K562 (cell line): ENCODE data around the gene FBXW8. TPM values are rescaled to one million over a fixed set of nuclear protein-coding genes. Genes with fewer than 3 reads are reported as not detected.
A peak's percentile ranks its signal among the peaks of the same experiment; 100 is the strongest.

Source experiments
- ARID1B ChIP-seq: fragments of 450-650 bp; IDR thresholded peaks from 2 replicates; pipeline ENCODE4 v1.6.1; 2016; ENCODE audit warnings: antibody characterized with exemption, mild to moderate bottlenecking, inconsistent platforms
- ASH1L ChIP-seq: fragments of 450-650 bp; IDR thresholded peaks from 2 replicates; pipeline ENCODE4 v1.6.1; 2018; ENCODE audit warnings: borderline replicate concordance, mild to moderate bottlenecking, low read depth; ENCODE audit not compliant: partially characterized antibody
- ATF1 ChIP-seq, 2 experiments: fragments of 450-650 bp in 1 of 2; IDR thresholded peaks; 2 replicates each; pipeline ENCODE4 v1.6.1; 2016; ENCODE audit warnings: missing compliant biosample characterization in 1 of 2, missing genetic modification characterization in 1 of 2
- CBX3 ChIP-seq, 2 experiments: IDR thresholded peaks; 1 replicate in 1 of 2; 2 replicates in 1 of 2; pipeline ENCODE4 v1.6.1; 2012; ENCODE audit warnings: inconsistent platforms in 2 of 2, low read length in 2 of 2, borderline replicate concordance in 1 of 2, control low read depth in 1 of 2
- CBX5 ChIP-seq: IDR thresholded peaks from 2 replicates; pipeline ENCODE4 v1.6.1; 2014; ENCODE audit warnings: low read depth, borderline replicate concordance
- DACH1 ChIP-seq: fragments of 450-650 bp; IDR thresholded peaks from 2 replicates; pipeline ENCODE4 v1.6.1; 2018; ENCODE audit not compliant: partially characterized antibody
- HDAC1 ChIP-seq, 2 experiments: fragments of 450-650 bp; IDR thresholded peaks; 2 replicates each; pipeline ENCODE4 v1.6.1; 2016 to 2017; ENCODE audit warnings: inconsistent platforms in 1 of 2, mild to moderate bottlenecking in 1 of 2, moderate library complexity in 1 of 2
- HNRNPLL ChIP-seq: fragments of 200-400 bp; formaldehyde crosslinking; IDR thresholded peaks from 2 replicates; pipeline ENCODE4 v1.6.1; 2017; ENCODE audit warnings: low read length, low read depth, mild to moderate bottlenecking; ENCODE audit not compliant: poor library complexity, severe bottlenecking
- ILF3 ChIP-seq: fragments of 450-650 bp; IDR thresholded peaks from 2 replicates; pipeline ENCODE4 v1.6.1; 2018; ENCODE audit warnings: antibody characterized with exemption, mild to moderate bottlenecking, moderate library complexity, borderline replicate concordance
- JUNB ChIP-seq: fragments of 450-650 bp; formaldehyde crosslinking; conservative IDR thresholded peaks from 2 replicates; pipeline ENCODE4 v1.4.0; 2020; ENCODE audit warnings: mild to moderate bottlenecking
- JUND ChIP-seq, 2 experiments: IDR thresholded peaks; 2 replicates in 1 of 2; 3 replicates in 1 of 2; pipeline ENCODE4 v1.6.1; 2011; ENCODE audit warnings: borderline replicate concordance in 2 of 2, low read depth in 2 of 2, low read length in 2 of 2, improper control_type of control experiment in 1 of 2, missing biosample characterization in 1 of 2, missing genetic modification characterization in 1 of 2, missing genetic modification reagents in 1 of 2
- KAT8 ChIP-seq: fragments of 450-650 bp; IDR thresholded peaks from 2 replicates; pipeline ENCODE4 v1.6.1; 2016; ENCODE audit warnings: low read depth, mild to moderate bottlenecking
- KLF6 ChIP-seq: fragments of 250-450 bp; sonication (Bioruptor Pico); IDR thresholded peaks from 2 replicates; pipeline ENCODE4 v1.4.0; 2020; ENCODE audit warnings: mild to moderate bottlenecking, moderate library complexity, borderline replicate concordance
- MEF2D ChIP-seq: conservative IDR thresholded peaks from 2 replicates; pipeline ENCODE4 v1.6.1; 2016; ENCODE audit warnings: low read depth, missing genetic modification characterization, missing compliant biosample characterization
- MEIS2 ChIP-seq: fragments of 450-650 bp; IDR thresholded peaks from 2 replicates; pipeline ENCODE4 v1.6.1; 2014; ENCODE audit warnings: mild to moderate bottlenecking; ENCODE audit not compliant: partially characterized antibody
- MTA3 ChIP-seq: fragments of 450-650 bp; formaldehyde crosslinking; IDR thresholded peaks from 2 replicates; pipeline ENCODE4 v1.6.1; 2017; ENCODE audit warnings: mild to moderate bottlenecking, borderline replicate concordance
- POLR2B ChIP-seq: fragments of 450-650 bp; IDR thresholded peaks from 2 replicates; pipeline ENCODE4 v1.6.1; 2018; ENCODE audit warnings: low read depth; ENCODE audit not compliant: partially characterized antibody
- POLR2H ChIP-seq: IDR thresholded peaks from 2 replicates; pipeline ENCODE4 v1.6.1; 2016; ENCODE audit warnings: missing genetic modification characterization, low read depth, mild to moderate bottlenecking, control low read depth, missing compliant biosample characterization, moderate library complexity
- SRSF7 ChIP-seq: fragments of 200-400 bp; formaldehyde crosslinking; optimal IDR thresholded peaks from 2 replicates; pipeline ENCODE3; 2017; ENCODE audit warnings: mild to moderate bottlenecking, low read depth, low read length
- TAL1 ChIP-seq: fragments of 450-650 bp; IDR thresholded peaks from 2 replicates; pipeline ENCODE4 v1.6.1; 2016; ENCODE audit warnings: mild to moderate bottlenecking
- TBL1XR1 ChIP-seq, 2 experiments: IDR thresholded peaks; 2 replicates each; pipeline ENCODE4 v1.6.1; 2012; ENCODE audit warnings: improper control_type of control experiment in 2 of 2, low read length in 2 of 2, mild to moderate bottlenecking in 1 of 2
- TEAD2 ChIP-seq: fragments of 450-650 bp; IDR thresholded peaks from 2 replicates; pipeline ENCODE4 v1.6.1; 2016; ENCODE audit warnings: missing genetic modification characterization, control low read depth, missing compliant biosample characterization
- TRIM28 ChIP-seq: fragments of 450-650 bp; IDR thresholded peaks from 2 replicates; pipeline ENCODE4 v1.6.1; 2017
- ZBTB1 ChIP-seq: sonication (generic); formaldehyde crosslinking; IDR thresholded peaks from 2 replicates; pipeline ENCODE4 v1.8.1; 2023; ENCODE audit warnings: missing genetic modification reagents, low read depth, mild to moderate bottlenecking, borderline replicate concordance
- ZNF316 ChIP-seq: fragments of 450-650 bp; IDR thresholded peaks from 2 replicates; pipeline ENCODE4 v1.6.1; 2016
- ZNF76 ChIP-seq: fragments of 250-450 bp; sonication (Bioruptor Pico); IDR thresholded peaks from 2 replicates; pipeline ENCODE4 v1.4.0; 2020; ENCODE audit warnings: mild to moderate bottlenecking, moderate library complexity, borderline replicate concordance
- polyA plus RNA-seq, 8 experiments: library from polyadenylated mRNA; depleted of rRNA in 4 of 8; stranded (reverse) in 5 of 8; unstranded in 3 of 8; fragments of >200 nt; fragmentation: Nextera tagmentation in 2 of 8; fragmentation: Illumina TruSeq in 1 of 8; extraction: Ambion mirVana in 2 of 8; extraction: Trizol in 1 of 8; gene quantifications; 2 replicates each; pipeline versions ENCODE4 v1.2.1 to v1.2.3, GENCODE V29; 2011 to 2014; ENCODE audit warnings: inconsistent platforms in 1 of 8, missing spikeins in 1 of 8
- total RNA-seq, 7 experiments: library from RNA; depleted of rRNA in 6 of 7; stranded (reverse); fragments of >200 nt in 6 of 7; fragmentation: Illumina TruSeq in 2 of 7; extraction: Trizol in 2 of 7; gene quantifications; 2 replicates each; pipeline versions ENCODE4 v1.2.1 to v1.2.3, GENCODE V29; 2011 to 2021; ENCODE audit warnings: low replicate concordance in 1 of 7
- TF ChIP-seq, protein P1 (sequence below): fragments of 250-450 bp; sonication (Bioruptor Pico); IDR thresholded peaks from 2 replicates; pipeline ENCODE4 v1.4.0; 2020
- TF ChIP-seq, protein P2 (sequence below): fragments of 150-350 bp; conservative IDR thresholded peaks from 2 replicates; pipeline ENCODE4 v1.6.1; 2014; ENCODE audit warnings: low read length

Gene FBXW8
- total and polyA plus RNA-seq, 9 of the 15 experiments (the other 6 are each of a cell fraction or from before 2014, with no cell fraction given), result 0.58 to 8.3 (median 4.4) TPM

DNA sequence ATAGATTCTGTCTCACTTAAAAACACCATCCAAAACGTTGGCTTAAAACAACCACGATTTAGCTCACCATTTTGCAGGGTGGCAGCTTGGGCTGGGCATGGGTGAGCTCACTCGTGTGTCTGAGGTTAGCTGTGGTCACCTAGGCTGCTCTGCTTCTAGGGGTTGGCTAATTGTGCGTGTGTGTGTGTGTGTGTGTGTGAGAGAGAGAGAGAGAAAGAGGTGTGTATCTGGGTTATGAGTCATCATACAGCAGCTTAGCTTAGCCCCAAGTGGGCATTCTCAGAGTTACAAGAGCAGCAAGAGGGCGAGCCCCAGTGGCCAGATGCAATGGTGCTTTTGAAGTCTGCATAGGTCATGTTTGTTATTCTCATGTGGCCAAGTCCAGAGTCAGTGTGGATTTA is 6.0 kb downstream of the FBXW8 start (continued):
- TF ChIP-seq ZBTB1 (CRISPR knock-in tag) (no peak), CBX3 (IDR thresholded peaks at IDR 0.05; ENCODE audit: borderline replicate concordance in 1 of 2, low read length in 2 of 2) (peak in 1 of 2 experiments; percentile 72; a peak in 1 of 3 replicates), SRSF7 (no peak), CBX5 (no peak), TAL1 (peak; percentile 39; the same call in 1 of the 2 replicates), JUND (IDR thresholded peaks at IDR 0.05; ENCODE audit: borderline replicate concordance, low read depth, low read length) (peak; percentile 99), JUND (tag; IDR thresholded peaks at IDR 0.05; ENCODE audit: borderline replicate concordance, low read depth, low read length) (peak; percentile 99), MEIS2 (no peak), KLF6 (CRISPR knock-in tag) (no peak), ILF3 (no peak), ZNF316 (peak; percentile 37; the same call in 1 of the 2 replicates), MTA3 (peak; percentile 56; the same call in 1 of the 2 replicates), ASH1L (no peak), ZNF76 (CRISPR knock-in tag) (no peak), DACH1 (peak; percentile 40), POLR2H (tag) (no peak), JUNB (CRISPR knock-in tag) (peak; percentile 89), TEAD2 (tag) (no peak), HNRNPLL (no peak), KAT8 (no peak), TBL1XR1 (IDR thresholded peaks at IDR 0.05; ENCODE audit: low read length in 2 of 2) (no peak), MEF2D (tag) (peak; percentile 72), ARID1B (peak; percentile 90), ATF1 (CRISPR knock-in tag; IDR thresholded peaks at IDR 0.05) (no peak), ATF1 (tag; IDR thresholded peaks at IDR 0.05) (peak; percentile 73), POLR2B (peak; percentile 33), TRIM28 (0 out of 2 replicates have a peak, but pooled peaks have one; percentile 25), HDAC1 (IDR thresholded peaks at IDR 0.05) (peak in 1 of 2 experiments; percentile 85; a peak in 2 of 4 replicates)
- TF ChIP-seq, protein P1, sequence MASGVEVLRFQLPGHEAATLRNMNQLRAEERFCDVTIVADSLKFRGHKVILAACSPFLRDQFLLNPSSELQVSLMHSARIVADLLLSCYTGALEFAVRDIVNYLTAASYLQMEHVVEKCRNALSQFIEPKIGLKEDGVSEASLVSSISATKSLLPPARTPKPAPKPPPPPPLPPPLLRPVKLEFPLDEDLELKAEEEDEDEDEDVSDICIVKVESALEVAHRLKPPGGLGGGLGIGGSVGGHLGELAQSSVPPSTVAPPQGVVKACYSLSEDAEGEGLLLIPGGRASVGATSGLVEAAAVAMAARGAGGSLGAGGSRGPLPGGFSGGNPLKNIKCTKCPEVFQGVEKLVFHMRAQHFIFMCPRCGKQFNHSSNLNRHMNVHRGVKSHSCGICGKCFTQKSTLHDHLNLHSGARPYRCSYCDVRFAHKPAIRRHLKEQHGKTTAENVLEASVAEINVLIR (CRISPR knock-in tag), result no peak
- TF ChIP-seq, protein P2, sequence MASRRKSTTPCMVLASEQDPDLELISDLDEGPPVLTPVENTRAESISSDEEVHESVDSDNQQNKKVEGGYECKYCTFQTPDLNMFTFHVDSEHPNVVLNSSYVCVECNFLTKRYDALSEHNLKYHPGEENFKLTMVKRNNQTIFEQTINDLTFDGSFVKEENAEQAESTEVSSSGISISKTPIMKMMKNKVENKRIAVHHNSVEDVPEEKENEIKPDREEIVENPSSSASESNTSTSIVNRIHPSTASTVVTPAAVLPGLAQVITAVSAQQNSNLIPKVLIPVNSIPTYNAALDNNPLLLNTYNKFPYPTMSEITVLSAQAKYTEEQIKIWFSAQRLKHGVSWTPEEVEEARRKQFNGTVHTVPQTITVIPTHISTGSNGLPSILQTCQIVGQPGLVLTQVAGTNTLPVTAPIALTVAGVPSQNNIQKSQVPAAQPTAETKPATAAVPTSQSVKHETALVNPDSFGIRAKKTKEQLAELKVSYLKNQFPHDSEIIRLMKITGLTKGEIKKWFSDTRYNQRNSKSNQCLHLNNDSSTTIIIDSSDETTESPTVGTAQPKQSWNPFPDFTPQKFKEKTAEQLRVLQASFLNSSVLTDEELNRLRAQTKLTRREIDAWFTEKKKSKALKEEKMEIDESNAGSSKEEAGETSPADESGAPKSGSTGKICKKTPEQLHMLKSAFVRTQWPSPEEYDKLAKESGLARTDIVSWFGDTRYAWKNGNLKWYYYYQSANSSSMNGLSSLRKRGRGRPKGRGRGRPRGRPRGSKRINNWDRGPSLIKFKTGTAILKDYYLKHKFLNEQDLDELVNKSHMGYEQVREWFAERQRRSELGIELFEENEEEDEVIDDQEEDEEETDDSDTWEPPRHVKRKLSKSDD, result no peak; the same call in 1 of the 2 replicates
